ENCODE measurements around the gene RFPL1.
A peak's percentile ranks its signal among the peaks of the same experiment; 100 is the strongest.
"Not testable (repeated sequence)": the region's sequence is repeated elsewhere in the genome, so short reads cannot be mapped to it uniquely, and the experiment has no call there.

The RFPL1 gene

DNA sequence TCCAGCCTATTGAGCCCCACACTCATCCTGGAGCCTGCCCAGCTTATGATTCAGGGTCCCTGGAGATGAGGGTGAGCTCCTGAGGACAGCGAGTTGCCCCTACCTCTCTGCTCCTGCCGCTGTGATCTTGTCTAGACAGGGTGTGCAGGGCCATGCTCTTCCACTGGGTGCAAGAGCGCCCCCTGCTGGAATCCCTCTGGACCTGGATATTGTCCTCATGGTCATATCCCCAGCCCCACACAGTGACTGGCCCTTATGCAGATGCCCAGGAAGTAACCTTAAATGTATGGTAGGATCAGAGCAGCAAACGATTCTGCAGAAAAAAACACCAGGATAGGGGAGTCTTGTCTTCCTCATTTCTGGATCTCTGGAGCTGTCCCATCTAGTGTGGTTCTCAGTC lies 25.6 kb upstream of the RFPL1 start:
- H3K27ac ChIP-seq (ENCODE audit: low read depth, low read length); H3K18ac ChIP-seq (ENCODE audit: low read length); H3K36me3 ChIP-seq (ENCODE audit: control insufficient read depth in 1 of 2, insufficient read depth in 2 of 2, low read length in 2 of 2); H3K4ac ChIP-seq (ENCODE audit: low read depth, low read length); H2BK120ac ChIP-seq (ENCODE audit: insufficient read depth, low read length, poor library complexity); H3K9me3 ChIP-seq (ENCODE audit: insufficient read depth, low read depth, low read length); H4K91ac ChIP-seq (ENCODE audit: low read depth, low read length); H2BK5ac ChIP-seq (ENCODE audit: low read depth, low read length, poor library complexity); H3K14ac ChIP-seq (ENCODE audit: low read length); H2AK5ac ChIP-seq (ENCODE audit: low read length); H3K79me1 ChIP-seq (ENCODE audit: low read length); H4K12ac ChIP-seq (ENCODE audit: low read depth, low read length); H3K4me3 ChIP-seq (ENCODE audit: low read depth, low read length); H3K9ac ChIP-seq (ENCODE audit: low read length); H3K79me2 ChIP-seq (ENCODE audit: control insufficient read depth, insufficient read depth, low read length, poor library complexity); H2BK12ac ChIP-seq (ENCODE audit: low read length); H3K27me3 ChIP-seq (ENCODE audit: insufficient read depth, low read length); H3K4me1 ChIP-seq (ENCODE audit: control insufficient read depth in 1 of 2, insufficient read depth in 2 of 2, low read length in 2 of 2); H3K23ac ChIP-seq (ENCODE audit: low read length); H3K4me2 ChIP-seq (ENCODE audit: low read length); H2AFZ ChIP-seq (ENCODE audit: insufficient read depth, low read length, poor library complexity); H4K8ac ChIP-seq (ENCODE audit: low read depth, low read length): not testable (repeated sequence)
- no CpG with 5 or more reads among the region's 4 CpGs for WGBS (ENCODE audit: extremely low coverage, insufficient coverage, insufficient read length)
- peak in 1 of 2 donors; percentile 24 for DNase-seq

- not testable (repeated sequence) for H3K4ac ChIP-seq (ENCODE audit: low read depth, low read length); H4K8ac ChIP-seq (ENCODE audit: low read depth, low read length); H3K9ac ChIP-seq (ENCODE audit: low read length); H4K12ac ChIP-seq (ENCODE audit: low read depth, low read length); H2AFZ ChIP-seq (ENCODE audit: insufficient read depth, low read length, poor library complexity); H3K79me2 ChIP-seq (ENCODE audit: control insufficient read depth, insufficient read depth, low read length, poor library complexity); H3K36me3 ChIP-seq (ENCODE audit: control insufficient read depth in 1 of 2, insufficient read depth in 2 of 2, low read length in 2 of 2); H3K27ac ChIP-seq (ENCODE audit: low read depth, low read length); H3K4me1 ChIP-seq (ENCODE audit: control insufficient read depth in 1 of 2, insufficient read depth in 2 of 2, low read length in 2 of 2); H2BK12ac ChIP-seq (ENCODE audit: low read length); H3K27me3 ChIP-seq (ENCODE audit: insufficient read depth, low read length); H2BK120ac ChIP-seq (ENCODE audit: insufficient read depth, low read length, poor library complexity); H3K23ac ChIP-seq (ENCODE audit: low read length); H3K4me2 ChIP-seq (ENCODE audit: low read length); H3K4me3 ChIP-seq (ENCODE audit: low read depth, low read length); H3K9me3 ChIP-seq (ENCODE audit: insufficient read depth, low read depth, low read length); H3K79me1 ChIP-seq (ENCODE audit: low read length); H2AK5ac ChIP-seq (ENCODE audit: low read length); H4K91ac ChIP-seq (ENCODE audit: low read depth, low read length); H3K18ac ChIP-seq (ENCODE audit: low read length); H3K14ac ChIP-seq (ENCODE audit: low read length); H2BK5ac ChIP-seq (ENCODE audit: low read depth, low read length, poor library complexity)
- peak in 1 of 2 donors; percentile 33 for DNase-seq
- no CpG with 5 or more reads among the region's 23 CpGs for WGBS (ENCODE audit: extremely low coverage, insufficient coverage, insufficient read length)
Measured at GRCh38 chr22:29414951-29415591, 23.3 kb upstream of the RFPL1 start.

DNA sequence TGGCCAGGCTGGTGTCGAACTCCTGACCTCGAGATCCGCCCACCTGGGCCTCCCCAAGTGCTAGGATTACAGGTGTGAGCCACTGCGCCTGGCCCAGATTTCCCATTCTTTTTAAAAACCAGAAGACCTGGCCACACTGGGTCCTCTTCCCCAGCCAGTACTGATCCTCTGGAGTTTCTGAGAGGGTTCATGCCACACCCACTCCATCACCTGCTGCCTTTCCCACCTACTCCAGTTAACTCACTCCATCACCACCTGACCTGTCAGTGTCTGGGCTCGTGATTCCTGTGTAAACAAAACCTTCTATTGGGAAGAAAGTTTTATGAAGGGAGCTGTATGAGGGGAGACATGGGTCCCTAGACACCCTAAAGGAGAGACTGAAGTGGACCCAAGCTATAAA lies 19.7 kb upstream of the RFPL1 start:
- not testable (repeated sequence) for H3K14ac ChIP-seq (ENCODE audit: low read length); H3K9ac ChIP-seq (ENCODE audit: low read length); H3K4me1 ChIP-seq (ENCODE audit: control insufficient read depth in 1 of 2, insufficient read depth in 2 of 2, low read length in 2 of 2); H4K8ac ChIP-seq (ENCODE audit: low read depth, low read length); H3K9me3 ChIP-seq (ENCODE audit: insufficient read depth, low read depth, low read length); H2AFZ ChIP-seq (ENCODE audit: insufficient read depth, low read length, poor library complexity); H3K18ac ChIP-seq (ENCODE audit: low read length); H3K4me3 ChIP-seq (ENCODE audit: low read depth, low read length); H3K79me2 ChIP-seq (ENCODE audit: control insufficient read depth, insufficient read depth, low read length, poor library complexity); H3K4ac ChIP-seq (ENCODE audit: low read depth, low read length); H3K36me3 ChIP-seq (ENCODE audit: control insufficient read depth in 1 of 2, insufficient read depth in 2 of 2, low read length in 2 of 2); H3K27ac ChIP-seq (ENCODE audit: low read depth, low read length); H2BK12ac ChIP-seq (ENCODE audit: low read length); H3K4me2 ChIP-seq (ENCODE audit: low read length); H3K79me1 ChIP-seq (ENCODE audit: low read length); H3K27me3 ChIP-seq (ENCODE audit: insufficient read depth, low read length); H4K91ac ChIP-seq (ENCODE audit: low read depth, low read length); H4K12ac ChIP-seq (ENCODE audit: low read depth, low read length); H2BK5ac ChIP-seq (ENCODE audit: low read depth, low read length, poor library complexity); DNase-seq; H2BK120ac ChIP-seq (ENCODE audit: insufficient read depth, low read length, poor library complexity); H2AK5ac ChIP-seq (ENCODE audit: low read length); H3K23ac ChIP-seq (ENCODE audit: low read length)
- WGBS (ENCODE audit: extremely low coverage, insufficient coverage, insufficient read length): no CpG with 5 or more reads among the region's 5 CpGs

- Histone ChIP-seq H2BK120ac (ENCODE audit: insufficient read depth, low read length, poor library complexity) (no peak overlapping the region), H3K9me3 (ENCODE audit: insufficient read depth, low read depth, low read length) (no peaks in the 10 kb centered on the region), H3K18ac (ENCODE audit: low read length) (no peak overlapping the region), H3K79me1 (ENCODE audit: low read length) (no peaks in the 10 kb centered on the region), H3K4me3 (ENCODE audit: low read depth, low read length) (no peak overlapping the region), H3K23ac (ENCODE audit: low read length) (no peak overlapping the region), H3K14ac (ENCODE audit: low read length) (no peak overlapping the region), H4K91ac (ENCODE audit: low read depth, low read length) (no peak overlapping the region), H3K27me3 (ENCODE audit: insufficient read depth, low read length) (no peaks in the 10 kb centered on the region), H2BK12ac (ENCODE audit: low read length) (no peak overlapping the region), H3K79me2 (ENCODE audit: control insufficient read depth, insufficient read depth, low read length, poor library complexity) (no peaks in the 10 kb centered on the region), H2BK5ac (ENCODE audit: low read depth, low read length, poor library complexity) (no peak overlapping the region), H3K36me3 (ENCODE audit: control insufficient read depth in 1 of 2, insufficient read depth in 2 of 2, low read length in 2 of 2) (no peaks in the 10 kb centered on the region), H3K4me1 (ENCODE audit: control insufficient read depth in 1 of 2, insufficient read depth in 2 of 2, low read length in 2 of 2) (no peaks in the 10 kb centered on the region), H3K4me2 (ENCODE audit: low read length) (no peak overlapping the region), H3K4ac (ENCODE audit: low read depth, low read length) (no peak overlapping the region), H4K12ac (ENCODE audit: low read depth, low read length) (no peak overlapping the region), H2AFZ (ENCODE audit: insufficient read depth, low read length, poor library complexity) (no peak overlapping the region), H3K9ac (ENCODE audit: low read length) (no peak overlapping the region), H4K8ac (ENCODE audit: low read depth, low read length) (no peak overlapping the region), H3K27ac (ENCODE audit: low read depth, low read length) (no peak overlapping the region), H2AK5ac (ENCODE audit: low read length) (no peak overlapping the region)
- whole genome bisulfite sequencing (ENCODE audit: extremely low coverage, insufficient coverage, insufficient read length): no CpG with 5 or more reads among the region's 7 CpGs
- no peak for DNase-seq
Measured at GRCh38 chr22:29426476-29426875, 11.9 kb upstream of the RFPL1 start.
